ENCODE results near the gene RNF225. TPM values are rescaled to one million over a fixed set of nuclear protein-coding genes. Genes with fewer than 3 reads are reported as not detected.

The RNF225 gene
- total RNA-seq, 1 experiment from 2014 or later: 0.73 TPM

DNA sequence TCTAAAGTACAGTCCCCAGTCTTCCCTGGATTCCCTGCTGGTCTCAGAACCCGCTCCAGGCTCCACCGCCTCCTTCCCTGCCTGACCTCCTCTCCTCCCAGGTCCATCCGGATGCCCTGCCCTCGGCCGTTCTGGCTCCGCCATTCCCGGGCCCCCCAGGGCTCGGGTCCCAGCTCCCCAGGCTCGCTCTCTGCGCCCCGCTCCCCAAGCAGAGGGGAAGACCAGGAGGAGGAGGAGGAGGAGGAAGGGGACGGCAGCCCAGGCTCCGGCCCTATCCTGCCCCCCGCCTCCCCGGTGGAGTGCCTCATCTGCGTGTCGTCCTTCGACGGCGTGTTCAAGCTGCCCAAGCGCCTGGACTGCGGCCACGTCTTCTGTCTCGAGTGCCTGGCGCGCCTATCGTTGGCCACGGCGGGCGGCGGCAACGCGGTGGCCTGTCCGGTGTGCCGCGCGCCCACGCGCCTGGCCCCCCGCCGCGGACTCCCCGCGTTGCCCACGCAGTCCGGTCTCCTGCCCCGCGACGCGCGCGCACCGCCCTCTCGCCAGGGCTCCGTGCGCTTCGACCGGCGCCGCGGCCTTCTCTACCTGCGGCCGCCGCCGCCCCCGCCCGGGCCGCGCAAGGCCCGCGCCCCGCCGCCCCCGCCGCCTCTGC is 647 bp downstream of the RNF225 start:
- H3K9me3 ChIP-seq: no peaks in the 10 kb centered on the region
- H3K36me3 ChIP-seq (ENCODE audit: control insufficient read depth, insufficient read depth, low read length): peaks cover 2% of the 10 kb centered on the region
- no TSS peak for BruUV-seq (replicated peaks)
- H3K4me3 Mint-ChIP-seq (ENCODE audit: unreplicated experiment): no peak overlapping the region
- H3K4me1 Mint-ChIP-seq (ENCODE audit: low read depth, unreplicated experiment): peaks cover 8% of the 10 kb centered on the region
- H3K9me3 Mint-ChIP-seq (ENCODE audit: unreplicated experiment): no peaks in the 10 kb centered on the region
- H3K36me3 Mint-ChIP-seq (ENCODE audit: insufficient read depth, unreplicated experiment): peaks cover 77% of the 10 kb centered on the region
- CTCF ChIA-PET: no interaction called here
- TF ChIP-seq, protein P1, sequence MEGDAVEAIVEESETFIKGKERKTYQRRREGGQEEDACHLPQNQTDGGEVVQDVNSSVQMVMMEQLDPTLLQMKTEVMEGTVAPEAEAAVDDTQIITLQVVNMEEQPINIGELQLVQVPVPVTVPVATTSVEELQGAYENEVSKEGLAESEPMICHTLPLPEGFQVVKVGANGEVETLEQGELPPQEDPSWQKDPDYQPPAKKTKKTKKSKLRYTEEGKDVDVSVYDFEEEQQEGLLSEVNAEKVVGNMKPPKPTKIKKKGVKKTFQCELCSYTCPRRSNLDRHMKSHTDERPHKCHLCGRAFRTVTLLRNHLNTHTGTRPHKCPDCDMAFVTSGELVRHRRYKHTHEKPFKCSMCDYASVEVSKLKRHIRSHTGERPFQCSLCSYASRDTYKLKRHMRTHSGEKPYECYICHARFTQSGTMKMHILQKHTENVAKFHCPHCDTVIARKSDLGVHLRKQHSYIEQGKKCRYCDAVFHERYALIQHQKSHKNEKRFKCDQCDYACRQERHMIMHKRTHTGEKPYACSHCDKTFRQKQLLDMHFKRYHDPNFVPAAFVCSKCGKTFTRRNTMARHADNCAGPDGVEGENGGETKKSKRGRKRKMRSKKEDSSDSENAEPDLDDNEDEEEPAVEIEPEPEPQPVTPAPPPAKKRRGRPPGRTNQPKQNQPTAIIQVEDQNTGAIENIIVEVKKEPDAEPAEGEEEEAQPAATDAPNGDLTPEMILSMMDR (IDR thresholded peaks at IDR 0.05; ENCODE audit: insufficient read depth in 1 of 2, low read depth in 1 of 2, low read length in 1 of 2, severe bottlenecking in 1 of 2, unreplicated experiment in 1 of 2): no peak
- H3K27me3 ChIP-seq (replicated peaks; ENCODE audit: control insufficient read depth, insufficient read depth, low read length): no peaks in the 10 kb centered on the region
- intact Hi-C loops (cut with micrococcal nuclease; ENCODE audit: unreplicated experiment): no loop called here
- H3K27ac Mint-ChIP-seq (ENCODE audit: unreplicated experiment): no peak overlapping the region
- no peaks in the 10 kb centered on the region for H3K27me3 Mint-ChIP-seq (ENCODE audit: insufficient read depth, unreplicated experiment)
- H3K4me3 ChIP-seq (ENCODE audit: low read depth, low read length): no peak overlapping the region
- no peak for DNase-seq
- H3K4me1 ChIP-seq: peaks cover 14% of the 10 kb centered on the region
- POLR2A ChIA-PET: interaction anchor here (0.6 kb wide), 1 partner anchor 34 kb away, joined by 3 read pairs; no protein-coding TSS in a partner anchor

- peaks cover 74% of the 10 kb centered on the region for H3K36me3 Mint-ChIP-seq (ENCODE audit: insufficient read depth, unreplicated experiment)
- no peak overlapping the region for H3K4me3 ChIP-seq (ENCODE audit: low read depth, low read length)
- no peak for DNase-seq
- intact Hi-C loops (cut with micrococcal nuclease; ENCODE audit: unreplicated experiment): no loop called here
- ChIA-PET CTCF (no interaction called here), POLR2A (no interaction called here)
- H3K4me3 Mint-ChIP-seq (ENCODE audit: unreplicated experiment): no peak overlapping the region
- peaks cover 2% of the 10 kb centered on the region for H3K36me3 ChIP-seq (ENCODE audit: control insufficient read depth, insufficient read depth, low read length)
- H3K9me3 Mint-ChIP-seq (ENCODE audit: unreplicated experiment): no peaks in the 10 kb centered on the region
- peaks cover 14% of the 10 kb centered on the region for H3K4me1 ChIP-seq
- no peaks in the 10 kb centered on the region for H3K9me3 ChIP-seq
- H3K4me1 Mint-ChIP-seq (ENCODE audit: low read depth, unreplicated experiment): peaks cover 11% of the 10 kb centered on the region
- H3K27ac Mint-ChIP-seq (ENCODE audit: unreplicated experiment): no peak overlapping the region
- TF ChIP-seq, protein P1 (IDR thresholded peaks at IDR 0.05; ENCODE audit: insufficient read depth in 1 of 2, low read depth in 1 of 2, low read length in 1 of 2, severe bottlenecking in 1 of 2, unreplicated experiment in 1 of 2): no peak
- H3K27me3 ChIP-seq (replicated peaks; ENCODE audit: control insufficient read depth, insufficient read depth, low read length): no peaks in the 10 kb centered on the region
- no TSS peak for BruUV-seq (replicated peaks)
- H3K27me3 Mint-ChIP-seq (ENCODE audit: insufficient read depth, unreplicated experiment): no peaks in the 10 kb centered on the region
Measured at GRCh38 chr19:58396691-58397532, 1.5 kb downstream of the RNF225 start.

- peaks cover 2% of the 10 kb centered on the region for H3K36me3 ChIP-seq (ENCODE audit: control insufficient read depth, insufficient read depth, low read length)
- no peaks in the 10 kb centered on the region for H3K27me3 Mint-ChIP-seq (ENCODE audit: insufficient read depth, unreplicated experiment)
- no peak overlapping the region for H3K4me3 ChIP-seq (ENCODE audit: low read depth, low read length)
- H3K27me3 ChIP-seq (replicated peaks; ENCODE audit: control insufficient read depth, insufficient read depth, low read length): no peaks in the 10 kb centered on the region
- H3K4me1 Mint-ChIP-seq (ENCODE audit: low read depth, unreplicated experiment): peaks cover 11% of the 10 kb centered on the region
- no TSS peak for BruUV-seq (replicated peaks)
- ChIA-PET CTCF (no interaction called here), POLR2A (no interaction called here)
- no peaks in the 10 kb centered on the region for H3K9me3 Mint-ChIP-seq (ENCODE audit: unreplicated experiment)
- intact Hi-C loops (cut with micrococcal nuclease; ENCODE audit: unreplicated experiment): no loop called here
- no peak overlapping the region for H3K27ac Mint-ChIP-seq (ENCODE audit: unreplicated experiment)
- H3K36me3 Mint-ChIP-seq (ENCODE audit: insufficient read depth, unreplicated experiment): peaks cover 67% of the 10 kb centered on the region
- TF ChIP-seq, protein P1 (IDR thresholded peaks at IDR 0.05; ENCODE audit: insufficient read depth in 1 of 2, low read depth in 1 of 2, low read length in 1 of 2, severe bottlenecking in 1 of 2, unreplicated experiment in 1 of 2): no peak
- no peaks in the 10 kb centered on the region for H3K9me3 ChIP-seq
- no peak overlapping the region for H3K4me3 Mint-ChIP-seq (ENCODE audit: unreplicated experiment)
- H3K4me1 ChIP-seq: peaks cover 14% of the 10 kb centered on the region
- no peak for DNase-seq
Measured at GRCh38 chr19:58397533-58398037, 2.1 kb downstream of the RNF225 start.

Measured in Caco-2 (cell line).